OCI-LY7 (cell line): ENCODE data around the gene SYDE1.

Source experiments
- EZH2phosphoT487 ChIP-seq: fragments of 200-600 bp; sonication (generic); IDR thresholded peaks from 2 replicates; pipeline ENCODE4 v1.6.1; 2018; ENCODE audit warnings: low read depth, borderline replicate concordance, mild to moderate bottlenecking, mixed run types, antibody characterized with exemption, low read length, moderate library complexity, mixed read lengths
- TF ChIP-seq, protein P1 (sequence below): fragments of 200-600 bp; sonication (generic); conservative IDR thresholded peaks from 2 replicates; pipeline ENCODE4 v1.5.1; 2014; ENCODE audit warnings: mild to moderate bottlenecking, antibody characterized with exemption, low read length, moderate library complexity, mixed read lengths

DNA sequence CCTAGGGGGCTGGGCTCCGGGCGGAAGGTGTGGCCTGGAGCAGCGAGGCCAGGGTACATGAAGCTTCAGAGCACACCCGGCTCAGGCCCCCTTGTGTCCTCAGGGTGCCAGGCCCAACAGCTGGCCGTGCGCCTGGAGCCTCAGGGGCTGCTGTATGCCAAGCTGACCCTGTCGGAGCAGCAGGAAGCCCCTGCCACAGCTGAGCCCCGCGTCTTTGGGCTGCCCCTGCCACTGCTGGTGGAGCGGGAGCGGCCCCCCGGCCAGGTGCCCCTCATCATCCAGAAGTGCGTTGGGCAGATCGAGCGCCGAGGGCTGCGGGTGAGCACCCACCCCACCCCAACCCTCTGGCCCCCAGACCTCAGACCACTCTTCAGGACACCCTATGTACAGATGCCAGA is 3.2 kb downstream of the SYDE1 start:
- TF ChIP-seq, protein P1, sequence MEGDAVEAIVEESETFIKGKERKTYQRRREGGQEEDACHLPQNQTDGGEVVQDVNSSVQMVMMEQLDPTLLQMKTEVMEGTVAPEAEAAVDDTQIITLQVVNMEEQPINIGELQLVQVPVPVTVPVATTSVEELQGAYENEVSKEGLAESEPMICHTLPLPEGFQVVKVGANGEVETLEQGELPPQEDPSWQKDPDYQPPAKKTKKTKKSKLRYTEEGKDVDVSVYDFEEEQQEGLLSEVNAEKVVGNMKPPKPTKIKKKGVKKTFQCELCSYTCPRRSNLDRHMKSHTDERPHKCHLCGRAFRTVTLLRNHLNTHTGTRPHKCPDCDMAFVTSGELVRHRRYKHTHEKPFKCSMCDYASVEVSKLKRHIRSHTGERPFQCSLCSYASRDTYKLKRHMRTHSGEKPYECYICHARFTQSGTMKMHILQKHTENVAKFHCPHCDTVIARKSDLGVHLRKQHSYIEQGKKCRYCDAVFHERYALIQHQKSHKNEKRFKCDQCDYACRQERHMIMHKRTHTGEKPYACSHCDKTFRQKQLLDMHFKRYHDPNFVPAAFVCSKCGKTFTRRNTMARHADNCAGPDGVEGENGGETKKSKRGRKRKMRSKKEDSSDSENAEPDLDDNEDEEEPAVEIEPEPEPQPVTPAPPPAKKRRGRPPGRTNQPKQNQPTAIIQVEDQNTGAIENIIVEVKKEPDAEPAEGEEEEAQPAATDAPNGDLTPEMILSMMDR = no peak
- TF ChIP-seq EZH2phosphoT487 = no peak
